GM13977 (cell line): ENCODE results near the gene TIAM1.

ENCODE experiments used
- DNase-seq: peaks from one replicate; pipeline ENCODE4 v3.0.0; 2012; ENCODE audit warnings: low spot score
- CTCF ChIP-seq: IDR thresholded peaks from 2 replicates; pipeline ENCODE4 v1.5.1; 2012; ENCODE audit warnings: mild to moderate bottlenecking, control low read depth; ENCODE audit not compliant: insufficient read depth; ENCODE audit errors: extremely low read depth, missing control alignments
- in situ Hi-C: fragments of 300-500 bp; cut with MboI; formaldehyde crosslinking; loops from one replicate; pipeline ENCODE4 v1.12.0; 2022; ENCODE audit warnings: low sequenced_read_pairs, low pct_unique_long_range_greater_than_20kb, mixed read lengths, inconsistent platforms; ENCODE audit not compliant: unreplicated experiment

TIAM1 gene

GRCh38 chr21:31222142-31222541 is 121.9 kb downstream of the TIAM1 start:
- no peak for DNase-seq
- no peak for TF ChIP-seq CTCF
- in situ Hi-C loops = no loop called here

- in situ Hi-C loops = no loop called here
- DNase-seq = no peak
- TF ChIP-seq CTCF = no peak
These were observed 123.0 kb downstream of the TIAM1 start for GRCh38 chr21:31221043-31221442.

- TF ChIP-seq CTCF = no peak
- no peak for DNase-seq
- in situ Hi-C loops = no loop called here
These were observed 123.5 kb downstream of the TIAM1 start for GRCh38 chr21:31220575-31220974.

- DNase-seq = no peak
- in situ Hi-C loops = no loop called here
- TF ChIP-seq CTCF = no peak
These were observed 125.0 kb downstream of the TIAM1 start for GRCh38 chr21:31218830-31219608.

GRCh38 chr21:31216206-31216605 is 127.9 kb downstream of the TIAM1 start:
- TF ChIP-seq CTCF = no peak
- no peak for DNase-seq
- in situ Hi-C loops = no loop called here

GRCh38 chr21:31213787-31214186 is 130.3 kb downstream of the TIAM1 start:
- no peak for TF ChIP-seq CTCF
- in situ Hi-C loops = no loop called here
- no peak for DNase-seq
